HG03064 (cell line): ENCODE measurements around the gene DXO.
"Not testable (repeated sequence)": the region's sequence is repeated elsewhere in the genome, so short reads cannot be mapped to it uniquely, and the experiment has no call there.

Experiments
- ATAC-seq: cut with Tn5 transposase; IDR thresholded peaks from one replicate; pipeline ENCODE4 v1.9.1; 2021; ENCODE audit warnings: low read depth; ENCODE audit not compliant: unreplicated experiment

DXO gene

GRCh38 chr6:31932137-31932536 lies 39.8 kb downstream of the DXO start:
- not testable (repeated sequence) for ATAC-seq

GRCh38 chr6:31930962-31931361 lies 41.0 kb downstream of the DXO start:
- no peak for ATAC-seq

GRCh38 chr6:31928672-31928939 lies 43.3 kb downstream of the DXO start:
- ATAC-seq = no peak

- ATAC-seq = no peak
These were observed 43.9 kb downstream of the DXO start for GRCh38 chr6:31927863-31928671.

GRCh38 chr6:31927242-31927862 lies 44.6 kb downstream of the DXO start, which contains the start of gene C2:
TSS of gene C2 (plus strand) at chr6:31927717. CDS start at chr6:31927753, 36 bp downstream.
- ATAC-seq = no peak

- no peak for ATAC-seq
These were observed 49.0 kb downstream of the DXO start for GRCh38 chr6:31922942-31923341.

- ATAC-seq = no peak
These were observed 51.1 kb downstream of the DXO start for GRCh38 chr6:31920811-31921210.
